ENCODE results near the gene IFT25. TPM values are rescaled to one million over a fixed set of nuclear protein-coding genes. Genes with fewer than 3 reads are reported as not detected.
"Not testable (repeated sequence)": the region's sequence is repeated elsewhere in the genome, so short reads cannot be mapped to it uniquely, and the experiment has no call there.

The IFT25 gene
- total and polyA plus RNA-seq, 2 donors (not counting 1 experiment from before 2014, with no cell fraction given): 18.2 to 45.7 TPM

GRCh38 chr1:53975861-53976260 is 30.4 kb upstream of the IFT25 start:
- no peak overlapping the region for H3K4me3 ChIP-seq (ENCODE audit: control extremely low read depth in 1 of 5, extremely low read depth in 1 of 5, insufficient read depth in 1 of 5, low read depth in 2 of 5, low read length in 4 of 5)
- no peaks in the 10 kb centered on the region for H4K20me1 ChIP-seq (ENCODE audit: control insufficient read depth, insufficient read depth, low read length, poor library complexity, severe bottlenecking)
- H3K79me2 ChIP-seq (ENCODE audit: control insufficient read depth, insufficient read depth, low read length): no peaks in the 10 kb centered on the region
- no peaks in the 10 kb centered on the region for H3K9me3 ChIP-seq (ENCODE audit: control extremely low read depth in 1 of 3, control insufficient read depth in 2 of 3, insufficient read depth in 1 of 3, low read length in 2 of 3)
- no peak overlapping the region for H3K27ac ChIP-seq (ENCODE audit: low read length in 2 of 2)
- no peaks in the 10 kb centered on the region for H3K9me3 Mint-ChIP-seq (ENCODE audit: insufficient read depth)
- no peak for TF ChIP-seq CTCF (IDR thresholded peaks at IDR 0.05)
- no peak for TF ChIP-seq EZH2 (IDR thresholded peaks at IDR 0.05; ENCODE audit: borderline replicate concordance, insufficient read depth, low read depth, low read length, poor library complexity, severe bottlenecking)
- H3K4me1 Mint-ChIP-seq: no peaks in the 10 kb centered on the region
- no peak overlapping the region for H2AFZ ChIP-seq (ENCODE audit: insufficient read depth, low read depth, low read length, poor library complexity, severe bottlenecking)
- H3K4me2 ChIP-seq (replicated peaks; ENCODE audit: low read depth, low read length, poor library complexity, severe bottlenecking): no peak overlapping the region
- no peaks in the 10 kb centered on the region for H3K27me3 ChIP-seq (replicated peaks in 1 of 4; ENCODE audit: control extremely low read depth in 1 of 4, control insufficient read depth in 3 of 4, insufficient read depth in 4 of 4, low read length in 3 of 4)
- H3K4me1 ChIP-seq (ENCODE audit: control insufficient read depth in 2 of 2, insufficient read depth in 2 of 2, low read length in 2 of 2): no peaks in the 10 kb centered on the region
- no peak for DNase-seq
- intact Hi-C loops (cut with micrococcal nuclease): no loop called here
- H3K9ac ChIP-seq (ENCODE audit: low read length): no peak overlapping the region
- 100% methylated on average over 2 of the region's 7 CpGs for WGBS (ENCODE audit: insufficient coverage)
- no peaks in the 10 kb centered on the region for H3K27me3 Mint-ChIP-seq
- no peaks in the 10 kb centered on the region for H3K36me3 ChIP-seq (replicated peaks in 1 of 2; ENCODE audit: control extremely low read depth in 1 of 2, control insufficient read depth in 1 of 2, extremely low read depth in 1 of 2, insufficient read depth in 2 of 2, low read length in 1 of 2)
- H3K4me3 Mint-ChIP-seq: no peak overlapping the region
- ChIA-PET CTCF (interaction anchor here (1.2 kb wide), 1 partner anchor 115 kb away, joined by 3 read pairs; no protein-coding TSS in a partner anchor), POLR2A (no interaction called here)
- ATAC-seq (ENCODE audit: low read depth): no peak
- no peak overlapping the region for H3K27ac Mint-ChIP-seq

DNA sequence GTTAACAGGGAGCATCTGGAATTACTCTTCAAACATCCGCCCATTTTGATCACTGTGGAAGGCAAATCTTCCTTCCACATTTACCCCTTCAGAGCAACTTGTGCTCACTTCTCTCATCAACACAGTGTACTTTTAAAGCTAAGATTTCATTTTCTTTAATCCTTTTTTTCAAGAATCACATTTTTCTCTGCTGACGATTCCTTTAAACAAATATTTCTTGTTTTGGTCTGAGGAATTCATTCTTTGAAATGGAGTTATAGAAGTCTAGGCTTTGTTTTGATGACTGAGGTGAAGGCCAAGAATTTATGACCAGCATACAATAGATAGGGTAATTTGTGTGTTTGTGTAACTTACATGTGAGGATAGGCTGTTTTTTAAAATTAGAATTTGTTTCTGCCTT is 26.2 kb upstream of the IFT25 start:
- H3K9ac ChIP-seq (ENCODE audit: low read length): no peak overlapping the region
- Mint-ChIP-seq H3K4me1 (no peaks in the 10 kb centered on the region), H3K9me3 (ENCODE audit: insufficient read depth) (no peaks in the 10 kb centered on the region), H3K27me3 (no peaks in the 10 kb centered on the region), H3K4me3 (no peak overlapping the region), H3K27ac (no peak overlapping the region)
- H2AFZ ChIP-seq (ENCODE audit: insufficient read depth, low read depth, low read length, poor library complexity, severe bottlenecking): no peak overlapping the region
- no peak for ATAC-seq (ENCODE audit: low read depth)
- H3K4me2 ChIP-seq (replicated peaks; ENCODE audit: low read depth, low read length, poor library complexity, severe bottlenecking): no peak overlapping the region
- no peaks in the 10 kb centered on the region for H4K20me1 ChIP-seq (ENCODE audit: control insufficient read depth, insufficient read depth, low read length, poor library complexity, severe bottlenecking)
- no peak overlapping the region for H3K4me3 ChIP-seq (ENCODE audit: control extremely low read depth in 1 of 5, extremely low read depth in 1 of 5, insufficient read depth in 1 of 5, low read depth in 2 of 5, low read length in 4 of 5)
- peaks cover 9 to 14% of the 10 kb centered on the region in 2 experiments for H3K36me3 ChIP-seq (replicated peaks in 1 of 2; ENCODE audit: control extremely low read depth in 1 of 2, control insufficient read depth in 1 of 2, extremely low read depth in 1 of 2, insufficient read depth in 2 of 2, low read length in 1 of 2)
- intact Hi-C loops (cut with micrococcal nuclease): no loop called here
- WGBS (ENCODE audit: insufficient coverage): 100% methylated on average over 1 of the region's 2 CpGs
- H3K27me3 ChIP-seq (replicated peaks in 1 of 4; ENCODE audit: control extremely low read depth in 1 of 4, control insufficient read depth in 3 of 4, insufficient read depth in 4 of 4, low read length in 3 of 4): no peaks in the 10 kb centered on the region
- TF ChIP-seq CTCF (IDR thresholded peaks at IDR 0.05) (no peak), EZH2 (IDR thresholded peaks at IDR 0.05; ENCODE audit: borderline replicate concordance, insufficient read depth, low read depth, low read length, poor library complexity, severe bottlenecking) (no peak)
- H3K79me2 ChIP-seq (ENCODE audit: control insufficient read depth, insufficient read depth, low read length): no peaks in the 10 kb centered on the region
- POLR2A ChIA-PET: no interaction called here
- H3K9me3 ChIP-seq (ENCODE audit: control extremely low read depth in 1 of 3, control insufficient read depth in 2 of 3, insufficient read depth in 1 of 3, low read length in 2 of 3): no peaks in the 10 kb centered on the region
- CTCF ChIA-PET: no interaction called here
- H3K4me1 ChIP-seq (ENCODE audit: control insufficient read depth in 2 of 2, insufficient read depth in 2 of 2, low read length in 2 of 2): no peaks in the 10 kb centered on the region
- DNase-seq: no peak
- H3K27ac ChIP-seq (ENCODE audit: low read length in 2 of 2): no peak overlapping the region

- CTCF ChIA-PET: interaction anchor here (1.0 to 1.2 kb wide), 2 partner anchors 9 to 109 kb away, joined by 4 to 5 read pairs; no protein-coding TSS in a partner anchor
- H3K9me3 Mint-ChIP-seq (ENCODE audit: insufficient read depth); H2AFZ ChIP-seq (ENCODE audit: insufficient read depth, low read depth, low read length, poor library complexity, severe bottlenecking); H3K4me3 ChIP-seq (ENCODE audit: control extremely low read depth in 1 of 5, extremely low read depth in 1 of 5, insufficient read depth in 1 of 5, low read depth in 2 of 5, low read length in 4 of 5); ATAC-seq (ENCODE audit: low read depth); H3K27me3 ChIP-seq (replicated peaks in 1 of 4; ENCODE audit: control extremely low read depth in 1 of 4, control insufficient read depth in 3 of 4, insufficient read depth in 4 of 4, low read length in 3 of 4); DNase-seq; H3K9ac ChIP-seq (ENCODE audit: low read length); H3K4me3 Mint-ChIP-seq; H3K4me1 Mint-ChIP-seq; H3K27ac Mint-ChIP-seq; H3K4me2 ChIP-seq (replicated peaks; ENCODE audit: low read depth, low read length, poor library complexity, severe bottlenecking); H3K4me1 ChIP-seq (ENCODE audit: control insufficient read depth in 2 of 2, insufficient read depth in 2 of 2, low read length in 2 of 2); H3K27ac ChIP-seq (ENCODE audit: low read length in 2 of 2); POLR2A ChIA-PET; H3K9me3 ChIP-seq (ENCODE audit: control extremely low read depth in 1 of 3, control insufficient read depth in 2 of 3, insufficient read depth in 1 of 3, low read length in 2 of 3); H3K79me2 ChIP-seq (ENCODE audit: control insufficient read depth, insufficient read depth, low read length); H3K27me3 Mint-ChIP-seq; H4K20me1 ChIP-seq (ENCODE audit: control insufficient read depth, insufficient read depth, low read length, poor library complexity, severe bottlenecking); intact Hi-C loops (cut with micrococcal nuclease): not testable (repeated sequence)
- WGBS (ENCODE audit: insufficient coverage): no CpG with 5 or more reads among the region's 2 CpGs
- H3K36me3 ChIP-seq (replicated peaks in 1 of 2; ENCODE audit: control extremely low read depth in 1 of 2, control insufficient read depth in 1 of 2, extremely low read depth in 1 of 2, insufficient read depth in 2 of 2, low read length in 1 of 2): peaks cover 9 to 15% of the 10 kb centered on the region in 2 experiments
Measured at GRCh38 chr1:53969323-53969722, 23.8 kb upstream of the IFT25 start.
